ENCODE data around the gene PGBD2.
"Not testable (repeated sequence)": the region's sequence is repeated elsewhere in the genome, so short reads cannot be mapped to it uniquely, and the experiment has no call there.

PGBD2 gene

DNA sequence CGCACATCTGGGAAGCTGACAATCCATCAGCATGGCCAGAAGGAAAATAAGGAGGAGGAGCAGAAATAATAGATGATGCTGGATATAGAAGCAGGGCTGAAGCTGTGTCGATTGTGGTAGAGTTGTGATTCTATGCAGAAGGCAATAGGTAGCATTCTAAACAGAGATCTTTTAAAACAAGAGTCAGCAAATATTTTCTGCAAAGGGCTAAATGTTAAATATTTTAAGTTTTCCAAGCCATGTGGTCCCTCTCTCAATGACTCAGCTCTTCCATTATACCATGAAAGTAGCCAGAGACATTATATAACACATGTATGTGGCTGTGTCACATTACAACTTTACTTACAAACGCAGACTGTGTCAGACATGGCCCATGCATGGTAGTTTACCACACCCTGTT lies 21.2 kb downstream of the PGBD2 start:
- DNase-seq (ENCODE audit: low read depth): not testable (repeated sequence)

DNA sequence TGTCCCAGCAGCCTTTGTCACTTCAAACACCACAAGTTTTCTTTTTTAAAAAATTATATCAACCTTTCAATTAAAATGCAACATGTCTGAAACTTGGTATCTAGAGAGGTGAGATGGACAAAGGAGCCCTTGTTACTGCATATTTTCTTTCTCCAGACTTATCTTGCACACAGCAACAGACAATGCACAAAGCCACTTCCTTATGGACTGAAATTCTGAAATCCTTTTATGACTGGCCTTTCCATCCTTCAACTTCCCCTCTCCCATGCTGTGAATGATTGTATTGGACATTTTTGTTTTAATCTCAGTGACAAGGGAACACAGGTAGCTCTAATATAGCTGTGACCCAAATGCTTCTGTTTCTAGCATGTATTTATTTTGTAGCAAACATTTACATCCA lies 22.1 kb downstream of the PGBD2 start:
- not testable (repeated sequence) for DNase-seq (ENCODE audit: low read depth)

DNA sequence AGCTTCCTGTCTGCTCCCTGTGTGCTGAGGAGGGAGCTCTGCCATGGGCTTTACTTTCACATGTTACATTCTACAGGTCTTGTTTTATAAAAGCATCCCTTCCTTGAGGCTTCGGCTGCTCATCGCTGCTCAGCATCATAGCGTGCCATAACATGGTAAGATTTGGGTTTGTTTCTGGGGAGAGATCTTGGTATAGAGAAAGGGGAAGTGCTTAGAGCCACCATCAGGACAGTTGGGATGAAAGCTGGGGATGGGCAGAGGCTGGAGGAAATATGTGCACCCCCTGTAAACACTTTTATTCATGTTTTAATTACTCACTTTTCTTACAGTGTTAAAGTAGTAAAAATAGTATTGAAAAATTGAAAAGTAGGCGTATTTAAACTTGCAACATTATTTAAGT lies 24.0 kb downstream of the PGBD2 start:
- DNase-seq (ENCODE audit: low read depth): not testable (repeated sequence)

DNA sequence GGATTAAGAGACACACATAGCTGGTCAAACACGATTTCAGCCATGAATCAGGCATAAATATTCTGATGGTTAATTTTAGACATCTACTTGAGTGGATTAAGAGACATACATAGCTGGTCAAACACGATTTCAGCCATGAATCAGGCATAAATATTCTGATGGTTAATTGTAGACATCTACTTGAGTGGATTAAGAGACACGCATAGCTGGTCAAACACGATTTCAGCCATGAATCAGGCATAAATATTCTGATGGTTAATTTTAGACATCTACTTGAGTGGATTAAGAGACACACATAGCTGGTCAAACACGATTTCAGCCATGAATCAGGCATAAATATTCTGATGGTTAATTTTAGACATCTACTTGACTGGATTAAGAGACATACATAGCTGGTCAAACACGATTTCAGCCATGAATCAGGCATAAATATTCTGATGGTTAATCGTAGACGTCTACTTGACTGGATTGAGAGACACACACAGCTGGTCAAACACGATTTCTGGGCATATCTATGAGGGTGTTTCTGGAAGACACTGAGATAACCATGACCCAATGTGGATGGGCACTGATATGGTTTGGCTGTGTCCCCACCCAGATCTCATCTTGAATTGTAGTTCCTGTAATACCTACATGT lies 32.3 kb downstream of the PGBD2 start:
- DNase-seq (ENCODE audit: low read depth): not testable (repeated sequence)

DNA sequence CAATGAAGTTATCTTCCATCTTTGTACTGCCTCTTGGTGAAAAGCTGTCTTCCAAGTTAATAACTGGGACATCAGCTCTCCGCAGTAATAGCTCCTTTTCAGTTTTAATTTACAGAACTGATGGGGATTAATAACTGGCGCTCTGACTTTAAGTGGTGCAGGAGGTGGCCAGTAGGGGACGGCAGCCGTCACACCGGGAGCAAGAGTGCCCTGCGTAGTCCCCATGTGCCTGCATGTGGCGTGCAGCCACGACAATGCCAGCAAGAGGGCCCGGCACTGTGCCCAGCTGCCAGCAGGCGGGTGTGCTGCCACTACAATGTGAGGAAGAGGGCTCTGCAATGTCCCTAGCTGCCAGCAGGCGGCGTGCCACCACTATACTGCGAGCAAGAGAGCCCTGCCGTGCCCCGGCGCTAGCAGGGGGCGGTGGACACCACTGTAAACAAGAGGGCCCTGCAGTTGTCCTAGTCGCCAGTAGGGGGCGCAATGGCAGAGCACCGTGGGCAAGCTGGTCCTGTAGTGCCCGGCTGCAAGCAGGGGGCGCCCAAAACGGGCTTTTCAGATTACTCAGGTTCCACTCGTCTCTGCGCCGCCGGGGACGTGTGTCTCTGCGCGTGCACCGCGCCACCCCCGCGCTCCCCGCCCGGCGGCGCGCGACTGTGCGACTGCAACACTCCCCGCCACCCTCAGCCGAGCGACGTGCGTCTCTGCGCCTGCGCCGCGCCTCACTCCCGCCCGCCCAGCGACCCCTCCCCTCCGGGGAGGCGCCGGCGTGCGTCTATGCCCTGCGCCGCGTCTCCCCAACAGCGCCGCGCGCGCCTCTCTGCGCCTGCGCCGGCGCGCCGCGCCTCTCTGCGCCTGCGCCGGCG lies 38.3 kb downstream of the PGBD2 start:
- DNase-seq (ENCODE audit: low read depth): not testable (repeated sequence)

DNA sequence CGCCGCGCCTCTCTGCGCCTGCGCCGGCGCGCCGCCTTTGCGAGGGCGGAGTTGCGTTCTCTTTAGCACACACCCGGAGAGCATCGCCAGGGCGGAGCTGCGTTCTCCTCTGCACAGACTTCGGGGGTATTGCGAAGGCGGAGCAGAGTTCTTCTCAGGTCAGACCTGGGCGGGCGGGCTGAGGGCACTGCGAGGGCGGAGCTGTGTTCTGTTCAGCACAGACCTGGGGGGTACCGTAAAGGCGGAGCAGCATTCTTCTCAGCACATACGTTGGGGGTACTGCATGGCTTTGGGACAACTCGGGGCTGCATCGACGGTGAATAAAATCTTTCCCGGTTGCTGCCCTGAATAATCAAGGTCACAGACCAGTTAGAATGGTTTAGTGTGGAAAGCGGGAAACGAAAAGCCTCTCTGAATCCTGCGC lies 39.0 kb downstream of the PGBD2 start:
- not testable (repeated sequence) for DNase-seq (ENCODE audit: low read depth)

DNA sequence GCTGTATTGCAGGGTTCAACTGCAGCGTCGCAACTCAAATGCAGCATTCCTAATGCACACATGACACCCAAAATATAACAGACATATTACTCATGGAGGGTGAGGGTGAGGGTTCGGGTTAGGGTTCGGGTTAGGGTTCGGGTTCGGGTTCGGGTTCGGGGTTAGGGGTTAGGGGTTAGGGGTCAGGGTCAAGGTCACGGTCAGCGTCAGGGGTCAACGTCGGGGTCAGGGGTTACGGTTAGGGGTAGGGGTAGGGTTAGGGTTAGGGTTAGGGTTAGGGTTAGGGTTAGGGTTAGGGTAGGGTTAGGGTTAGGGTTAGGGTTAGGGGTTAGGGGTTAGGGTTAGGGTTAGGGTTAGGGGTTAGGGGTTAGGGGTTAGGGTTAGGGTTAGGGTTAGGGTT lies 39.4 kb downstream of the PGBD2 start:
- not testable (repeated sequence) for DNase-seq (ENCODE audit: low read depth)

DNA sequence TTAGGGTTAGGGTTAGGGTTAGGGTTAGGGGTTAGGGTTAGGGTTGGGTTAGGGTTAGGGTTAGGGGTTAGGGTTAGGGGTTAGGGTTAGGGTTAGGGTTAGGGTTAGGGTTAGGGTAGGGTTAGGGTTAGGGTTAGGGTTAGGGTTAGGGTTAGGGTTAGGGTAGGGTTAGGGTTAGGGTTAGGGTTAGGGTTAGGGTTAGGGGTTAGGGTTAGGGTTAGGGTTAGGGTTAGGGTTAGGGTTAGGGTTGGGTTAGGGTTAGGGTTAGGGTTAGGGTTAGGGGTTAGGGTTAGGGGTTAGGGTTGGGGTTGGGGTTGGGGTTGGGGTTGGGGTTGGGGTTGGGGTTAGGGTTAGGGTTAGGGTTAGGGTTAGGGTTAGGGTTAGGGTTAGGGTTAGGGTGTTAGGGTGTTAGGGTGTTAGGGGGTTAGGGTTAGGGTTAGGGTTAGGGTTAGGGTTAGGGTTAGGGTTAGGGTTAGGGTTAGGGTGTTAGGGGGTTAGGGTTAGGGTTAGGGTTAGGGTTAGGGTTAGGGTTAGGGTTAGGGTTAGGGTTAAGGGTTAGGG lies 39.9 kb downstream of the PGBD2 start:
- DNase-seq (ENCODE audit: low read depth): not testable (repeated sequence)
